ENCODE results near the gene ANKRD34A.

GRCh38 chr1:145997718-145998023 lies 33.3 kb upstream of the ANKRD34A start:
- TF ChIP-seq POLR2AphosphoS5 (IDR thresholded peaks at IDR 0.05) (no peak), CTCF (IDR thresholded peaks at IDR 0.05) (peak in 1 of 4 experiments; percentile 31), EP300 (IDR thresholded peaks at IDR 0.05) (no peak)
